WTC11 (cell line): Measurements from ENCODE around the gene NUP214. TPM values are rescaled to one million over a fixed set of nuclear protein-coding genes. Genes with fewer than 3 reads are reported as not detected.

Source experiments
- ATAC-seq: fragments of 200-7000 bp; cut with Tn5 transposase; 2 replicates; pipeline ENCODE4 v1.10.0; 2021; ENCODE audit warnings: mild to moderate bottlenecking, moderate library complexity
- CTCF ChIA-PET: fragments of 300-600 bp; sonication (Branson Sonifier 250); formaldehyde crosslinking; loops from one replicate; lab custom pipeline; 2021; ENCODE audit warnings: antibody characterized with exemption; lab: Charles Lee
- POLR2A ChIA-PET: fragments of 350-600 bp; sonication (Branson Sonifier 250); formaldehyde crosslinking; loops from one replicate; lab custom pipeline; 2021; ENCODE audit warnings: antibody characterized with exemption; lab: Charles Lee
- DNase-seq: peaks from one replicate; pipeline ENCODE4 v3.0.0; 2021; ENCODE audit warnings: low spot score
- H3K27ac Mint-ChIP-seq: 2 replicates; pipeline ENCODE4 v1.8.0; 2021; ENCODE audit warnings: mixed read lengths
- H3K27me3 Mint-ChIP-seq: 2 replicates; pipeline ENCODE4 v1.8.0; 2021; ENCODE audit warnings: low read depth, mild to moderate bottlenecking, moderate library complexity, mixed read lengths
- H3K36me3 Mint-ChIP-seq: 2 replicates; pipeline ENCODE4 v1.8.0; 2021; ENCODE audit warnings: mixed read lengths
- H3K4me1 Mint-ChIP-seq: 2 replicates; pipeline ENCODE4 v1.8.0; 2022; ENCODE audit warnings: mixed read lengths
- H3K4me3 Mint-ChIP-seq: 2 replicates; pipeline ENCODE4 v1.8.0; 2021; ENCODE audit warnings: mild to moderate bottlenecking, moderate library complexity, mixed read lengths
- H3K9me3 Mint-ChIP-seq: 2 replicates; pipeline ENCODE4 v1.8.0; 2021; ENCODE audit warnings: mixed read lengths
- CBFB ChIP-seq: sonication (generic); formaldehyde crosslinking; IDR thresholded peaks from 2 replicates; pipeline ENCODE4 v1.8.1; 2022; ENCODE audit warnings: mild to moderate bottlenecking, low read depth, missing genetic modification reagents
- CREM ChIP-seq: sonication (generic); formaldehyde crosslinking; IDR thresholded peaks from 2 replicates; pipeline ENCODE4 v1.8.1; 2022; ENCODE audit warnings: mild to moderate bottlenecking, missing genetic modification reagents, moderate library complexity
- GTF2I ChIP-seq: fragments of 250-450 bp; sonication (Bioruptor Pico); conservative IDR thresholded peaks from 2 replicates; pipeline ENCODE4 v1.4.0; 2021; ENCODE audit warnings: mild to moderate bottlenecking
- KAT7 ChIP-seq: sonication (generic); formaldehyde crosslinking; IDR thresholded peaks from 2 replicates; pipeline ENCODE4 v1.8.1; 2023; ENCODE audit warnings: missing genetic modification reagents, mild to moderate bottlenecking, borderline replicate concordance
- NFE2L1 ChIP-seq: sonication (generic); formaldehyde crosslinking; IDR thresholded peaks from 2 replicates; pipeline ENCODE4 v1.8.1; 2023; ENCODE audit warnings: missing genetic modification reagents
- NFYB ChIP-seq: sonication (generic); formaldehyde crosslinking; conservative IDR thresholded peaks from 2 replicates; pipeline ENCODE4 v1.8.0; 2022; ENCODE audit warnings: low read depth, missing genetic modification reagents
- NR3C1 ChIP-seq: sonication (generic); formaldehyde crosslinking; conservative IDR thresholded peaks from 2 replicates; pipeline ENCODE4 v1.8.1; 2023; ENCODE audit warnings: low read depth, mild to moderate bottlenecking, missing genetic modification reagents
- RELA ChIP-seq: sonication (generic); formaldehyde crosslinking; IDR thresholded peaks from 2 replicates; pipeline ENCODE4 v1.8.1; 2022; ENCODE audit warnings: missing genetic modification reagents, mild to moderate bottlenecking, borderline replicate concordance
- RORB ChIP-seq: fragments of 250-450 bp; sonication (Bioruptor Pico); IDR thresholded peaks from 2 replicates; pipeline ENCODE4 v1.9.0; 2021; ENCODE audit warnings: mild to moderate bottlenecking
- TP53 ChIP-seq: sonication (generic); formaldehyde crosslinking; IDR thresholded peaks from 2 replicates; pipeline ENCODE4 v1.8.1; 2023; ENCODE audit warnings: mild to moderate bottlenecking, missing genetic modification reagents
- ZNF121 ChIP-seq: sonication (generic); formaldehyde crosslinking; IDR thresholded peaks from 2 replicates; pipeline ENCODE4 v1.8.0; 2023; ENCODE audit warnings: missing genetic modification reagents
- ZNF138 ChIP-seq: sonication (generic); formaldehyde crosslinking; conservative IDR thresholded peaks from 2 replicates; pipeline ENCODE4 v1.8.1; 2022; ENCODE audit warnings: mild to moderate bottlenecking, moderate library complexity, missing genetic modification reagents
- total RNA-seq: library from RNA; stranded (reverse); gene quantifications from 3 replicates; pipeline ENCODE4 v1.2.3, GENCODE V29; 2021
- TF ChIP-seq, protein P1 (sequence below): sonication (generic); formaldehyde crosslinking; IDR thresholded peaks from 2 replicates; pipeline ENCODE4 v1.8.0; 2023; ENCODE audit warnings: missing genetic modification reagents, mild to moderate bottlenecking, borderline replicate concordance
- TF ChIP-seq, protein P2 (sequence below): sonication (generic); formaldehyde crosslinking; IDR thresholded peaks from 2 replicates; pipeline ENCODE4 v1.8.1; 2022; ENCODE audit warnings: low read depth, missing genetic modification reagents, borderline replicate concordance
- TF ChIP-seq, protein P3 (sequence below): sonication (generic); formaldehyde crosslinking; IDR thresholded peaks from 2 replicates; pipeline ENCODE4 v1.8.1; 2023; ENCODE audit warnings: mild to moderate bottlenecking, missing genetic modification reagents

The NUP214 gene
- total RNA-seq, 1 experiment from 2014 or later = 41.8 TPM

GRCh38 chr9:131280660-131281059, 155.3 kb downstream of the NUP214 start (continued):
- TF ChIP-seq, protein P1, sequence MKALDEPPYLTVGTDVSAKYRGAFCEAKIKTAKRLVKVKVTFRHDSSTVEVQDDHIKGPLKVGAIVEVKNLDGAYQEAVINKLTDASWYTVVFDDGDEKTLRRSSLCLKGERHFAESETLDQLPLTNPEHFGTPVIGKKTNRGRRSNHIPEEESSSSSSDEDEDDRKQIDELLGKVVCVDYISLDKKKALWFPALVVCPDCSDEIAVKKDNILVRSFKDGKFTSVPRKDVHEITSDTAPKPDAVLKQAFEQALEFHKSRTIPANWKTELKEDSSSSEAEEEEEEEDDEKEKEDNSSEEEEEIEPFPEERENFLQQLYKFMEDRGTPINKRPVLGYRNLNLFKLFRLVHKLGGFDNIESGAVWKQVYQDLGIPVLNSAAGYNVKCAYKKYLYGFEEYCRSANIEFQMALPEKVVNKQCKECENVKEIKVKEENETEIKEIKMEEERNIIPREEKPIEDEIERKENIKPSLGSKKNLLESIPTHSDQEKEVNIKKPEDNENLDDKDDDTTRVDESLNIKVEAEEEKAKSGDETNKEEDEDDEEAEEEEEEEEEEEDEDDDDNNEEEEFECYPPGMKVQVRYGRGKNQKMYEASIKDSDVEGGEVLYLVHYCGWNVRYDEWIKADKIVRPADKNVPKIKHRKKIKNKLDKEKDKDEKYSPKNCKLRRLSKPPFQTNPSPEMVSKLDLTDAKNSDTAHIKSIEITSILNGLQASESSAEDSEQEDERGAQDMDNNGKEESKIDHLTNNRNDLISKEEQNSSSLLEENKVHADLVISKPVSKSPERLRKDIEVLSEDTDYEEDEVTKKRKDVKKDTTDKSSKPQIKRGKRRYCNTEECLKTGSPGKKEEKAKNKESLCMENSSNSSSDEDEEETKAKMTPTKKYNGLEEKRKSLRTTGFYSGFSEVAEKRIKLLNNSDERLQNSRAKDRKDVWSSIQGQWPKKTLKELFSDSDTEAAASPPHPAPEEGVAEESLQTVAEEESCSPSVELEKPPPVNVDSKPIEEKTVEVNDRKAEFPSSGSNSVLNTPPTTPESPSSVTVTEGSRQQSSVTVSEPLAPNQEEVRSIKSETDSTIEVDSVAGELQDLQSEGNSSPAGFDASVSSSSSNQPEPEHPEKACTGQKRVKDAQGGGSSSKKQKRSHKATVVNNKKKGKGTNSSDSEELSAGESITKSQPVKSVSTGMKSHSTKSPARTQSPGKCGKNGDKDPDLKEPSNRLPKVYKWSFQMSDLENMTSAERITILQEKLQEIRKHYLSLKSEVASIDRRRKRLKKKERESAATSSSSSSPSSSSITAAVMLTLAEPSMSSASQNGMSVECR (CRISPR knock-in tag) = no peak
- TF ChIP-seq TP53 (no peak), NR3C1 (CRISPR knock-in tag) (no peak), GTF2I (CRISPR knock-in tag) (no peak), KAT7 (CRISPR knock-in tag) (no peak)
- TF ChIP-seq, protein P2, sequence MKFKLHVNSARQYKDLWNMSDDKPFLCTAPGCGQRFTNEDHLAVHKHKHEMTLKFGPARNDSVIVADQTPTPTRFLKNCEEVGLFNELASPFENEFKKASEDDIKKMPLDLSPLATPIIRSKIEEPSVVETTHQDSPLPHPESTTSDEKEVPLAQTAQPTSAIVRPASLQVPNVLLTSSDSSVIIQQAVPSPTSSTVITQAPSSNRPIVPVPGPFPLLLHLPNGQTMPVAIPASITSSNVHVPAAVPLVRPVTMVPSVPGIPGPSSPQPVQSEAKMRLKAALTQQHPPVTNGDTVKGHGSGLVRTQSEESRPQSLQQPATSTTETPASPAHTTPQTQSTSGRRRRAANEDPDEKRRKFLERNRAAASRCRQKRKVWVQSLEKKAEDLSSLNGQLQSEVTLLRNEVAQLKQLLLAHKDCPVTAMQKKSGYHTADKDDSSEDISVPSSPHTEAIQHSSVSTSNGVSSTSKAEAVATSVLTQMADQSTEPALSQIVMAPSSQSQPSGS = no peak

DNA sequence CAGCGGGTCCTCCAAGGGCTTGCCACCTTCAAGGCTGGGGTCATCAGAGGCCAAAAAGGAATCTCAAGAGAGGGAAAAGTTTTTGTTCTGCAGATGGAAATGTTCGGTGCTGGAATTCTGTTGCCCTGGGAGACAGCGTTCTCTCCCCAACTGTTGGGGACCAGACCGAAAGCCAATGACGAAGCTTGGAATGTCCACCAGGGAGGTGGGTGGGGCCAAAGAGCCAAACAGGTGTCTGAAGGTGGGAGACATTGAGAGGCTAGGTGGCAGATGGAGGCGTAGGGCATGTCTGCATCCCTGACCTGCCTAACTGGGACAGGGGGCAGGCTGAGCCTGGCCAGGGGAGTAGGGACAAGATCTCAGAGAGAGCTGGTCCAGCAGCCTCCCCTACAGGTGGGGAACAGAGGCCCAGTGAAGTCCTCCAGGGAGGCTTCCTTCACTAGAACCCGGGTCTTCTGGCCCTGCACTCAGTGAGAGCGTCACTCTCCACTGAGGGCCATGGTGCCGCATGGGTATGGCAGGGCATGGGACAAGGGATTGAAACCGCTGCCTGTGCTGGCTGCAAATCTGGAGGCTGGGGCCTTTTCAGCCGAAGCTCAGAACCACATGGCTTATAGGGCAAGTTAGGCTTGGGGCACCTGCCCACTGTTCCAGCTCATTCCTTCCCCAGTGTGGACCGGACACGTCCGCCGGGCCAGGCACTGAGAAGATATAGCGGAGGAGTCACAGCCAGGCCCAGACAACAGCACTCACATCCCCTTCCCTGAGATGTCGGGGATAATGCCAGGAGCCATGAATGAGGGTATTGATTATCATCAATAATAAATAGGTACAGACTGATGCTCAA, 156.0 kb downstream of the NUP214 start:
- Mint-ChIP-seq H3K4me1 (peaks cover 7% of the 10 kb centered on the region), H3K9me3 (no peaks in the 10 kb centered on the region), H3K27ac (no peak overlapping the region), H3K36me3 (no peaks in the 10 kb centered on the region), H3K27me3 (peaks cover 34% of the 10 kb centered on the region), H3K4me3 (peak overlapping the region; percentile 62)
- ChIA-PET CTCF (interaction anchor here (0.5 to 2.0 kb wide), 6 partner anchors 8 to 474 kb away, joined by 3 to 8 read pairs (median 4); partner anchors contain the start of gene PLPP7), POLR2A (interaction anchor here (1.2 kb wide), 1 partner anchor 9 kb away, joined by 3 read pairs; the partner anchor contains the start of gene PLPP7)
- no peak for DNase-seq
- no peak for ATAC-seq
- peak; percentile 97 for TF ChIP-seq ZNF121 (CRISPR knock-in tag)
- no peak for TF ChIP-seq RELA (CRISPR knock-in tag)
- TF ChIP-seq CBFB (CRISPR knock-in tag) = no peak
- TF ChIP-seq ZNF138 (CRISPR knock-in tag) = no peak

DNA sequence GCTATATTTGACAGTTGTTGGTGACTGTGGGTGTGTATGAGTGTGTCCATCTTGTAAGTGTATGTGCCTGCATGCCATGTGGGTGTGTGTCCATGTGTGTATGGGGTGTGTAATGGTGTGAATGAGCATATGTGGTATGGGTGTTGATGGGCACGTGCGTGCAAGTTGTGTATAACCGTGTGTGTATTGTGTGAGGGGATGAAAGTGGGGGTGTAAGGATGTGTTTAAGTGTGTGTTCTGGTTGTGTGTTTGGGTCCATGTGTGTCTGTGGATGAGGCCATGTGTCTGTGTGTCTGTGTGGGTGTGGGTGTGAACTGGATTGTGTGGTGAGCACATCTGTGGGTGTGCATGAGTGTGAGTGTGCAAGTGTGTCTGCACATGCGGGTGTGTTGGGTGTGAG, 156.8 kb downstream of the NUP214 start:
- Mint-ChIP-seq H3K36me3 (no peaks in the 10 kb centered on the region), H3K9me3 (no peaks in the 10 kb centered on the region), H3K27me3 (peaks cover 32% of the 10 kb centered on the region), H3K4me3 (peak overlapping the region; percentile 62), H3K27ac (no peak overlapping the region), H3K4me1 (peaks cover 6% of the 10 kb centered on the region)
- DNase-seq (no peak), ATAC-seq (no peak)
- CTCF ChIA-PET = interaction anchor here (0.5 to 1.6 kb wide), 3 partner anchors 13 to 101 kb away, joined by 3 to 4 read pairs (median 3); no protein-coding TSS in a partner anchor
- POLR2A ChIA-PET = no interaction called here
- 0 out of 2 replicates have a peak, but pooled peaks have one; percentile 57 for TF ChIP-seq NFE2L1 (CRISPR knock-in tag)
- no peak for TF ChIP-seq NFYB (CRISPR knock-in tag)
- TF ChIP-seq RORB = no peak
- TF ChIP-seq CREM (CRISPR knock-in tag) = no peak
- TF ChIP-seq, protein P3, sequence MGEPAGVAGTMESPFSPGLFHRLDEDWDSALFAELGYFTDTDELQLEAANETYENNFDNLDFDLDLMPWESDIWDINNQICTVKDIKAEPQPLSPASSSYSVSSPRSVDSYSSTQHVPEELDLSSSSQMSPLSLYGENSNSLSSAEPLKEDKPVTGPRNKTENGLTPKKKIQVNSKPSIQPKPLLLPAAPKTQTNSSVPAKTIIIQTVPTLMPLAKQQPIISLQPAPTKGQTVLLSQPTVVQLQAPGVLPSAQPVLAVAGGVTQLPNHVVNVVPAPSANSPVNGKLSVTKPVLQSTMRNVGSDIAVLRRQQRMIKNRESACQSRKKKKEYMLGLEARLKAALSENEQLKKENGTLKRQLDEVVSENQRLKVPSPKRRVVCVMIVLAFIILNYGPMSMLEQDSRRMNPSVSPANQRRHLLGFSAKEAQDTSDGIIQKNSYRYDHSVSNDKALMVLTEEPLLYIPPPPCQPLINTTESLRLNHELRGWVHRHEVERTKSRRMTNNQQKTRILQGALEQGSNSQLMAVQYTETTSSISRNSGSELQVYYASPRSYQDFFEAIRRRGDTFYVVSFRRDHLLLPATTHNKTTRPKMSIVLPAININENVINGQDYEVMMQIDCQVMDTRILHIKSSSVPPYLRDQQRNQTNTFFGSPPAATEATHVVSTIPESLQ (CRISPR knock-in tag) = no peak
